Kasumi-1 (cell line): ENCODE data around the gene SPTAN1.
"Not testable (repeated sequence)": the region's sequence is repeated elsewhere in the genome, so short reads cannot be mapped to it uniquely, and the experiment has no call there.

ENCODE experiments used
- DNase-seq, 2 experiments: peaks; one replicate each; lab custom pipeline; 2025; lab: John Stamatoyannopoulos, UW

SPTAN1 gene

DNA sequence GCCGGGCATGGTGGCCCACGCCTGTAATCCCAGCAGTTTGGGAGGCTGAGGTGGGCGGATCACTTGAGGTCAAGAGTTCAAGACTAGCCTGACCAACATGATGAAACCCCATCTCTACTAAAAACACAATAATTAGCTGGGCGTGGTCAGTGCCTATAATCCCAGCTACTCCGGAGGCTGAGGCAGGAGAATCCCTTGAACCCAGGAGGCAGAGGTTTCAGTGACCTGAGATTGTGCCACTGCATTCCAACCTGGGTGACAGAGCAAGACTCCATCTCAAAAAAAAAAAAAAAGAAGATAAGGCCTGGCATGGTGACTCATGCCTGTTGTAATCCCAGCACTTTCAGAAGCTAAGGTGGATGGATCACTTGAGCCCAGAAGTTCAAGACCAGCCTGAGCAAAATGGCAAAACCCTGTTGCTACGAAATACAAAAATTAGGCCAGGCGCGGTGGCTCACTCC lies 114.1 kb downstream of the SPTAN1 start:
- not testable (repeated sequence) for DNase-seq

DNA sequence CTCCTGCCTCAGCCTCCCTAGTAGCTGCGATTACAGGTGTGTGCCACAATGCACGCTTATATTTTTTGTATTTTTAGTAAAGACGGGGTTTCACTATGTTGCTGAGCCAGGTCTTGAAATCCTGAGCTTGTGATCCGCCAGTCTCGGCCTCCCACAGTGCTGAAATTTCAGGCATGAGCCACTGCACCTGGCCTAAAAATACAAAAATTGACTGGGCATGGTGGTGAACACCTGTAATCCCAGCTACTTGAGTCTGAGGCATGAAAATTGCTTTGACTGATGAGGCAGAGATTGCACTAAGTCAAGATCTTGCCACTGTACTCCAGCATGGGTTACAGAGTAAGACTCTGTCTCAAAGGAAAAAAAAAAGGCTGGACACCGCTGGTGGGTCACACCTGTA lies 117.4 kb downstream of the SPTAN1 start:
- no peak for DNase-seq

DNA sequence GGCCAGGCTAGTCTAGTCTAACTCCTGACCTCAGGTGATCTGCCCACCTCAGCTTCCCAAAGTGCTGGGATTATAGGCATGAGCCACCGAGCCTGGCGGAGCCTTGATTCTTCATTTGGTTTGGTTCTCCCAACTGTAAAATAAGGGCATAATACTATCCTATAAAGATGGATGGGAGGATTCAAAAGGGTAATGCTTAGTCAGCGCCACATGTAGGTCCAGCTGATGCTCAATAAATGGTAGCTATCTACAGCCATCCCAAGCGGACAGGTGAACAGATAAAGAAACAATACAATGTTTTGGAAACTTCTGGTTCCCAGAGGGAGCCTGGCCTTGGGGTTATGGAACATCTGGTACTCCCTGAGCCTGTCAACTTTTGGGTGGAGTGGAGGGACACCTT lies 123.0 kb downstream of the SPTAN1 start:
- DNase-seq: no peak

DNA sequence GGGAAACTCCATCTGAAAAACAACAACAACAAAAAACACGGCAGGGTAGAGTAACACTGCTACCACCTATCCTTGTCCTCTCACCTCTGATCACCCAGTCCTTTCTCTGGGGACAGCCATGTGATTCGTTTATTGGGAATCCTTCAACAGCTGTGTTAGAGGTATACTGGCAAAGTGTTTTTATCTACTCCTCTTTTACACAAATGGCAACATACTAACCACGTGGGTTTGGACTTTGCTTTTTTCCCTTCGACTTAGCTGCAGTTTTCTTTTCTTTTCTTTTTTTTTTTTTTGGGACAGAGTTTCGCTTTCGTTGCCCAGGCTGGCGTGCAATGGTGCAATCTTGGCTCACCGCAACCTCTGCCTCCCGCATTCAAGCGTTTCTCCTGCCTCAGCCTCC lies 125.4 kb downstream of the SPTAN1 start:
- no peak for DNase-seq
